Psoas muscle (tissue), 8 donors: ENCODE results near the gene SH3BP1. TPM values are rescaled to one million over a fixed set of nuclear protein-coding genes. Genes with fewer than 3 reads are reported as not detected.

ENCODE experiments used
- ATAC-seq, 4 donors: fragments of 200-7000 bp; cut with Tn5 transposase; one replicate each; pipeline ENCODE4 v1.9.1; 2020; ENCODE audit warnings: moderate library complexity in 3 of 4, mild to moderate bottlenecking in 2 of 4
- DNase-seq, 2 donors: peaks; one replicate each; pipeline ENCODE4 v3.0.0-alpha.2; 2020
- H3K27ac ChIP-seq: fragments of 200-600 bp; one replicate; pipeline ENCODE4 v1.8.0; 2022
- H3K27me3 ChIP-seq, 3 donors: fragments of 200-600 bp in 1 of 3; one replicate each; pipeline versions ENCODE4 v1.6.1 to v1.8.0; 2013 to 2022; ENCODE audit warnings: low read length in 2 of 3, mild to moderate bottlenecking in 2 of 3, moderate library complexity in 1 of 3; ENCODE audit not compliant: insufficient read depth in 3 of 3
- H3K36me3 ChIP-seq, 2 donors: fragments of 200-600 bp in 1 of 2; one replicate each; pipeline versions ENCODE4 v1.6.1 to v1.8.0; 2013 to 2022; ENCODE audit warnings: low read depth in 1 of 2, mild to moderate bottlenecking in 1 of 2, moderate library complexity in 1 of 2; ENCODE audit not compliant: insufficient read depth in 1 of 2
- H3K4me1 ChIP-seq: fragments of 200-600 bp; one replicate; pipeline ENCODE4 v1.8.0; 2022
- H3K4me3 ChIP-seq: fragments of 200-600 bp; one replicate; pipeline ENCODE4 v1.8.0; 2022; ENCODE audit warnings: mild to moderate bottlenecking
- H3K9me3 ChIP-seq: fragments of 200-600 bp; one replicate; pipeline ENCODE4 v1.8.0; 2022
- WGBS, 3 donors: extraction: QIAGEN DNeasy Blood & Tissue Kit; methylation state at CpG; one replicate each; pipeline versions ENCODE4 v1.1.6 to v1.1.7; 2013; 5-methylcytosine and 5-hydroxymethylcytosine counted together
- intact Hi-C, 2 donors: fragments of 100-400 bp; cut with DNase I; formaldehyde crosslinking; loops; one replicate each; pipeline versions ENCODE4 v1.11.0 to v1.14.2; 2022
- polyA plus RNA-seq, 3 donors: library from polyadenylated mRNA; stranded (reverse); fragments of 200-250 nt; gene quantifications; one replicate each; pipeline ENCODE4 v1.2.3, GENCODE V29; 2013
- total RNA-seq, 4 donors: library from RNA; stranded (reverse); fragmentation: NEBNext Ultra II Directional in 2 of 4; extraction: Animal tissue kit (Norgen Biotek cat#: 25700) in 2 of 4; gene quantifications; one replicate each; pipeline versions ENCODE4 v1.2.1 to v1.2.4, GENCODE V29; 2021 to 2023
- TF ChIP-seq, protein P1 (sequence below): fragments of 200-600 bp; IDR thresholded peaks from one replicate; pipeline ENCODE4 v1.8.0; 2022; ENCODE audit warnings: antibody characterized with exemption
- donor health status: healthy with polysubstance abuse.
- donor health status: DM: no; HTN: no; CAD: no; lungs with moderate emphysema.
- donor health status: Bipolar disorder and iron deficiency.
- donor health status: healthy.
- donor health status: DM: yes; HTN: yes; CAD: no.
- donor health status: DM: no; HTN: no; CAD: no.
- donor health status: DM: no; HTN: no; CAD: no.
- donor health status: DM: yes; HTN: yes; CAD: no.

The SH3BP1 gene
- total and polyA plus RNA-seq, 7 donors, result 0.20 to 2.4 (median 1.4) TPM

DNA sequence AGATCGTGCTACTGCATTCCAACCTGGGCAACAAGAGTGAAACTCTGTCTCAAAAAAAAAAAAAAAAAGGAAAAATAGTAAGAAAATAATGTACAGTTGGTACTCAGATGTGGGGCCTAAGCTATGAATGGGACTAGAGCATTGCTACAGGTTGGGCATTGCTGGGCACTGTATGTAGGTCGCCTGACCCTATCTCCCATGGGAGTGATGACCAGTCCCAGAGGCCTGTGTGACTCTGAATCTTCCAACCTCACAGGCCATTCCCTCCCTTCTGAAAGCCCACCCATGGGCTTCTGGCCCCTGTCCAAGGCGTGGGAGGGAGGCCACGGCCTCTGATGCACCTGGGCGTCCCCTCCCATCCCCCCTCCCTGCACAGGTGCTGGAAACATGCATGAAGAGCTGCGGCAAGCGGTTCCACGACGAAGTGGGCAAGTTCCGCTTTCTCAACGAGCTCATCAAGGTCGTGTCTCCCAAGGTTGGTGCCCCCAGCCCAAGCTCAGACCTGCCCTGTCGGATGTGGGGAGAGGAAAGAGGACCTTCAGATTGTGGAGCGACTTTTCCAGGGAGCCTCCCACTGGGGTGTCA, 21.3 kb upstream of the SH3BP1 start:
- no peaks in the 10 kb centered on the region for H3K9me3 ChIP-seq
- TF ChIP-seq, protein P1, sequence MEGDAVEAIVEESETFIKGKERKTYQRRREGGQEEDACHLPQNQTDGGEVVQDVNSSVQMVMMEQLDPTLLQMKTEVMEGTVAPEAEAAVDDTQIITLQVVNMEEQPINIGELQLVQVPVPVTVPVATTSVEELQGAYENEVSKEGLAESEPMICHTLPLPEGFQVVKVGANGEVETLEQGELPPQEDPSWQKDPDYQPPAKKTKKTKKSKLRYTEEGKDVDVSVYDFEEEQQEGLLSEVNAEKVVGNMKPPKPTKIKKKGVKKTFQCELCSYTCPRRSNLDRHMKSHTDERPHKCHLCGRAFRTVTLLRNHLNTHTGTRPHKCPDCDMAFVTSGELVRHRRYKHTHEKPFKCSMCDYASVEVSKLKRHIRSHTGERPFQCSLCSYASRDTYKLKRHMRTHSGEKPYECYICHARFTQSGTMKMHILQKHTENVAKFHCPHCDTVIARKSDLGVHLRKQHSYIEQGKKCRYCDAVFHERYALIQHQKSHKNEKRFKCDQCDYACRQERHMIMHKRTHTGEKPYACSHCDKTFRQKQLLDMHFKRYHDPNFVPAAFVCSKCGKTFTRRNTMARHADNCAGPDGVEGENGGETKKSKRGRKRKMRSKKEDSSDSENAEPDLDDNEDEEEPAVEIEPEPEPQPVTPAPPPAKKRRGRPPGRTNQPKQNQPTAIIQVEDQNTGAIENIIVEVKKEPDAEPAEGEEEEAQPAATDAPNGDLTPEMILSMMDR, result no peak
- peaks cover 0 to 91% of the 10 kb centered on the region in 2 donors for H3K36me3 ChIP-seq
- H3K27me3 ChIP-seq, result no peaks in the 10 kb centered on the region
- H3K4me3 ChIP-seq, result no peak overlapping the region
- 82 to 88% (median 86%) methylated on average over 14 of the region's 14 CpGs for WGBS, 3 donors
- H3K4me1 ChIP-seq, result no peaks in the 10 kb centered on the region
- ATAC-seq (no peak), DNase-seq (no peak)
- H3K27ac ChIP-seq, result no peak overlapping the region
- intact Hi-C loops, result no loop called here

DNA sequence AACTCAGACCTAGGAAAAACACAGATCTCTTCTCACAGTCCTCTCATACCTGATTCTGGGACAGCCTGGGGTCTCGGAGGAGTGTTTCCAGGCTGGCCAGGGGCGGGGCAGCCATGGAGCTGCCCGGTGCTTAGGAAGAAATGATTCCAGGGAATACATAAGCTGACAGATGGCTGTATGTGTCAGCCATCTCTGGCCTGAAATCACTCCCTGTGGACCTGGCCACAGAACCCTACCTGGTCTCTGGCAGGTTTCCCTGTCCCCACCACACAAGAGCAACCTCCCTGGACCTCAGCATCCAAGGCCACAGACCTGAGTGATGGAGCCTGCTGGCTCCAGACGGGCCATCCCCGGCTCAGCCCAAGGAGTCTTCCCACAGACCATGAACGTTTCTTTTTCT, 20.8 kb upstream of the SH3BP1 start:
- H3K4me1 ChIP-seq, result no peaks in the 10 kb centered on the region
- peaks cover 0 to 95% of the 10 kb centered on the region in 2 donors for H3K36me3 ChIP-seq
- no peaks in the 10 kb centered on the region for H3K9me3 ChIP-seq
- no peak for ATAC-seq
- TF ChIP-seq, protein P1, result no peak
- no peak overlapping the region for H3K27ac ChIP-seq
- DNase-seq, result no peak
- WGBS, 3 donors, result 87 to 93% (median 87%) methylated on average over 6 of the region's 6 CpGs
- intact Hi-C loops, result no loop called here
- H3K4me3 ChIP-seq, result no peak overlapping the region
- no peaks in the 10 kb centered on the region for H3K27me3 ChIP-seq

DNA sequence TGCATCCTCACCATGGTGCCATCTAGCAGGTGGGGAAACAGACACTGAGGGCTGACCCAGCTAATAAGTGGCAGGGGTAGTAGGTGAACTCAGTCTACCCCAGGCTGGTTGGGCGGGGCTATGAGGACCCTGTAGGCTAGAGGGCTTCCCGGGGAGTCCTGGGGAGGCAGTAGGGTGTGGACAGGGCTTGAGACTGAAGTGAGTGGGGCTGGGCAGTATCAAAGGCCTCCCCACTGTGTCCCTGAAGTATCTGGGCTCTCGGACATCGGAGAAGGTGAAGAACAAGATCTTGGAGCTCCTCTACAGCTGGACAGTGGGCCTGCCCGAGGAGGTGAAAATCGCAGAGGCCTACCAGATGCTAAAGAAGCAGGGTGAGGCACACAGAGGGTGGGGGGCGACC, 19.5 kb upstream of the SH3BP1 start:
- Histone ChIP-seq H3K27me3 (no peaks in the 10 kb centered on the region), H3K36me3 (peaks cover 0 to 95% of the 10 kb centered on the region in 2 donors), H3K4me1 (no peaks in the 10 kb centered on the region), H3K4me3 (no peak overlapping the region), H3K9me3 (no peaks in the 10 kb centered on the region), H3K27ac (no peak overlapping the region)
- DNase-seq (no peak), ATAC-seq (no peak)
- TF ChIP-seq, protein P1, result no peak
- 87 to 94% (median 88%) methylated on average over 7 of the region's 7 CpGs for WGBS, 3 donors
- intact Hi-C loops, result no loop called here

DNA sequence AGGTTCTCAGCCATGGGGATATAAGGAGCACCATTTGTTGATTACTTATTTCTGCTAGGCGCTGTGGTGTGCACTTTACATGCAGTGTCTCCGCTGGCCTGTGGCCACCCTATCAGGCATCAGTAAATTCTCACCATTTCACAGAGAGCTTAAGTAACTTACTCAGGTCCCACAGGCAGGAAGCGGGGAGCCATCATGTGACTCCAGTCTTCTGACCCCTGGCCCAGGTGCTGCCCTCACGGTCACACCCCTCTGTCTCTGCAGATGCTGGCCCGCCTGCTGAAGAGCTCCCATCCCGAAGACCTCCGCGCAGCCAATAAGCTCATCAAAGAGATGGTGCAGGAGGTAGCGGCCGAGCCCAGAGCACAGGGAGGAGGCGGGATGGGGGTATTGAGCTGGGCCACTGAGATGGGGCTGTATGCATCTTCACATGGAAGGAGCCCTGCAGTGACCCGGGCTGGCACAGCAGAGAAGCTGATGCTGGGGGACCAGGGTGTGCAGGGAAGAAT, 18.1 kb upstream of the SH3BP1 start:
- no peak for DNase-seq
- intact Hi-C loops, result no loop called here

More for the DNA sequence above, 18.1 kb upstream of the SH3BP1 start:
- TF ChIP-seq, protein P1, result no peak
- Histone ChIP-seq H3K4me3 (no peak overlapping the region), H3K4me1 (peaks cover 11% of the 10 kb centered on the region), H3K36me3 (peaks cover 0 to 86% of the 10 kb centered on the region in 2 donors), H3K27me3 (no peaks in the 10 kb centered on the region), H3K9me3 (no peaks in the 10 kb centered on the region), H3K27ac (no peak overlapping the region)
- WGBS, 3 donors, result 85 to 91% (median 89%) methylated on average over 12 of the region's 12 CpGs
- ATAC-seq, result no peak
